Suprapubic skin (tissue), 4 donors: ENCODE measurements around the gene UBL5. TPM values are rescaled to one million over a fixed set of nuclear protein-coding genes. Genes with fewer than 3 reads are reported as not detected.
"Not testable (repeated sequence)": the region's sequence is repeated elsewhere in the genome, so short reads cannot be mapped to it uniquely, and the experiment has no call there.

Source experiments
- DNase-seq, 2 donors: peaks; one replicate each; pipeline ENCODE4 v3.0.0-alpha.2; 2019; ENCODE audit warnings: low spot score in 2 of 2
- H3K27ac ChIP-seq: fragments of 200-600 bp; sonication (generic); one replicate; pipeline ENCODE4 v1.5.1; 2019
- H3K27me3 ChIP-seq: fragments of 200-600 bp; sonication (generic); one replicate; pipeline ENCODE4 v1.5.1; 2019
- H3K36me3 ChIP-seq: fragments of 200-600 bp; sonication (generic); one replicate; pipeline ENCODE4 v1.5.1; 2019
- H3K4me1 ChIP-seq: fragments of 200-600 bp; sonication (generic); one replicate; pipeline ENCODE4 v1.5.1; 2019
- H3K4me3 ChIP-seq: fragments of 200-600 bp; sonication (generic); one replicate; pipeline ENCODE4 v1.5.1; 2019; ENCODE audit warnings: mild to moderate bottlenecking
- H3K9me3 ChIP-seq: fragments of 200-600 bp; sonication (generic); one replicate; pipeline ENCODE4 v1.5.1; 2019
- EP300 ChIP-seq: sonication (generic); formaldehyde crosslinking; IDR thresholded peaks from one replicate; pipeline ENCODE4 v1.6.1; 2017; ENCODE audit warnings: antibody characterized with exemption
- POLR2A ChIP-seq, 2 donors: fragments of 450-650 bp; IDR thresholded peaks; one replicate each; pipeline ENCODE4 v1.6.1; 2017; ENCODE audit warnings: antibody characterized with exemption in 2 of 2, mild to moderate bottlenecking in 2 of 2, moderate library complexity in 2 of 2
- POLR2AphosphoS5 ChIP-seq, 3 donors: sonication (generic); formaldehyde crosslinking; IDR thresholded peaks; one replicate each; pipeline ENCODE4 v1.6.1; 2017; ENCODE audit warnings: antibody characterized with exemption in 3 of 3
- WGBS: methylation state at CpG from one replicate; pipeline ENCODE4 v1.1.5; 2018; 5-methylcytosine and 5-hydroxymethylcytosine counted together
- total RNA-seq, 4 donors: library from RNA; depleted of rRNA; stranded (reverse); fragments of >200 nt; gene quantifications; one replicate each; pipeline ENCODE4 v1.1.0, GENCODE V29; 2016
- TF ChIP-seq, protein P1 (sequence below), 2 donors: fragments of 200-600 bp in 1 of 2; fragments of 450-650 bp in 1 of 2; sonication (generic) in 1 of 2; IDR thresholded peaks; one replicate each; pipeline ENCODE4 v1.5.1; 2016 to 2019; ENCODE audit warnings: antibody characterized with exemption in 2 of 2, mild to moderate bottlenecking in 1 of 2, moderate library complexity in 1 of 2

The UBL5 gene
- total RNA-seq, result 100 to 1,000 TPM; 170 to 337 (median 261) TPM

DNA sequence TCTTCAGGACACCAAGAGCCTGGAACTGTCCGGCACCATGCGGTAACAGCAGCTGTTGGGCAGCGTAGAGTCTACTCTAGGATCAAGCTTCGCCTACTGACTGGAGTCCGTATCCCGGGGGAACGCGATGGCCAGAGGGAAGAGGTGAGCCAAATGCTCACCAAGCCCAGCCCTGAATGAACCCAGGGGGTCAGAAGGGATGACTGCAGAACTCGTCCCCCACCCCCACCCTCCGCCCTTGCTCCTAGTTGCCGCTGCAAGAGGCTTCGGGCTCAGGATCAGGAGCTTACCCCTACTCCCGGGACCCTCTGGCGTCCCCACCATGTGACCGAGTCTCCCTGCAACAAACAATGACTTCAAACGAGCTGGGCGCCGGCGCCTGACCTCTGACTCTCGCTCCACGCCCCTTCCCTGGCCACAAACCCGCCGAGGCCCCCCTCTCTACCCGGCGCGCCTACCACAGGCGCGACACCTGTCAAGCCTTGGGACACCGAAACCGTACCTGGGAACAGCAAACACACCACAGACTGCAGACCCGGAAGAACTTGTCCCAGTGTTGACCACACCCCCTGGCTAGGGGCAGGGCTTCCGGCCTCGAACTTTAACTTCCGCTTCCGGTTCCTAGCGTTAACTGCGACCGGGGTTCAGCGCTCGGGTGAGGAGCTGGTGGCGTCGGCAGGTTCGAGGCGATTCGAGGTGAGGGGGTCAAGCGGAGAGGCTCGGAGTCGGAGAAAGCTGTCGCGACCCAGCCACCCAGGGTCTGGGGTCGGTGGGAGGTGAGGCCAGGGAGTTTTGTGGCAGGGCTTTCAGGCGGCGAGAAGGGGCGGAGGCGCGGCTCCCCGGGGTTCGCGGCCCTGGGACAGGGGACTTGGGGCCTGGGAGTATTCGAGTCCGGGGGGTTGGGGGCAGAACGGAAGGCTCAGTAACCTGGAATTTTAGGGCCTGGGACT is at the start of gene UBL5:
Gene UBL5, plus strand, starts transcription at position 630 of the 950 bp plus-strand sequence. CDS start 420 bp downstream, outside the sequence.
- H3K4me1 ChIP-seq, result peaks cover 29% of the 10 kb centered on the region
- no peaks in the 10 kb centered on the region for H3K27me3 ChIP-seq
- WGBS, result under 1% methylated on average over 37 of the region's 62 CpGs
- peak within 1 kb of the TSS; percentile 96 for H3K4me3 ChIP-seq
- no peaks in the 10 kb centered on the region for H3K9me3 ChIP-seq
- DNase-seq, result peak; percentile 93 to 94
- H3K27ac ChIP-seq, result peak within 1 kb of the TSS; percentile 83
- peak in 1 of 2 donors; percentile 84 for TF ChIP-seq POLR2A (IDR thresholded peaks at IDR 0.05)
- no peak for TF ChIP-seq EP300
- peak; percentile 64 to 86 (median 82) for TF ChIP-seq POLR2AphosphoS5 (IDR thresholded peaks at IDR 0.05)
- peaks cover 17% of the 10 kb centered on the region for H3K36me3 ChIP-seq

DNA sequence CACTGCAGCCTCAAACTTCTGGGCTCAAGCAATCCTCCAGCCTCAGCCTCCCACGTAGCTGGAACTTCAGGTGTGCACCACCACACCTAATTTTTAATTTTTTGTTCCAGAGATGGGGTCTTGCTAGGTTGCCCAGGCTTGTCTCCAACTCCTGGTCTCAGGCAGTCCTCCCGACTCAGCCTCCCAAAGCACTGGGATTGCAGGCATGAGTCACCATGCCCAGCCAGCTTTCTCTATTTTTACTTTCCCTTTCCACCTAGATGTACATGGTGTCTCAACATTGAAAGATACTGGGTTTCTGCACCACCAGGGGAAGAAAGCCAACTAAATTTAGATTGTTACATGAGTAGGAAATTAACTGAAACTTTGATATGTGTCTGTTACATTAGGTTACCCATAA is 45.4 kb upstream of the UBL5 start:
- 92% methylated on average over 2 of the region's 2 CpGs for WGBS
- Histone ChIP-seq H3K27ac (no peak overlapping the region), H3K36me3 (no peaks in the 10 kb centered on the region), H3K27me3 (no peaks in the 10 kb centered on the region), H3K4me1 (peaks cover 8% of the 10 kb centered on the region), H3K4me3 (no peak overlapping the region), H3K9me3 (no peaks in the 10 kb centered on the region)
- DNase-seq, result peak in 1 of 2 donors; percentile 11
- no peak for TF ChIP-seq POLR2A (IDR thresholded peaks at IDR 0.05)
- no peak for TF ChIP-seq EP300
- no peak for TF ChIP-seq POLR2AphosphoS5 (IDR thresholded peaks at IDR 0.05)
- TF ChIP-seq, protein P1, sequence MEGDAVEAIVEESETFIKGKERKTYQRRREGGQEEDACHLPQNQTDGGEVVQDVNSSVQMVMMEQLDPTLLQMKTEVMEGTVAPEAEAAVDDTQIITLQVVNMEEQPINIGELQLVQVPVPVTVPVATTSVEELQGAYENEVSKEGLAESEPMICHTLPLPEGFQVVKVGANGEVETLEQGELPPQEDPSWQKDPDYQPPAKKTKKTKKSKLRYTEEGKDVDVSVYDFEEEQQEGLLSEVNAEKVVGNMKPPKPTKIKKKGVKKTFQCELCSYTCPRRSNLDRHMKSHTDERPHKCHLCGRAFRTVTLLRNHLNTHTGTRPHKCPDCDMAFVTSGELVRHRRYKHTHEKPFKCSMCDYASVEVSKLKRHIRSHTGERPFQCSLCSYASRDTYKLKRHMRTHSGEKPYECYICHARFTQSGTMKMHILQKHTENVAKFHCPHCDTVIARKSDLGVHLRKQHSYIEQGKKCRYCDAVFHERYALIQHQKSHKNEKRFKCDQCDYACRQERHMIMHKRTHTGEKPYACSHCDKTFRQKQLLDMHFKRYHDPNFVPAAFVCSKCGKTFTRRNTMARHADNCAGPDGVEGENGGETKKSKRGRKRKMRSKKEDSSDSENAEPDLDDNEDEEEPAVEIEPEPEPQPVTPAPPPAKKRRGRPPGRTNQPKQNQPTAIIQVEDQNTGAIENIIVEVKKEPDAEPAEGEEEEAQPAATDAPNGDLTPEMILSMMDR (IDR thresholded peaks at IDR 0.05), result no peak

DNA sequence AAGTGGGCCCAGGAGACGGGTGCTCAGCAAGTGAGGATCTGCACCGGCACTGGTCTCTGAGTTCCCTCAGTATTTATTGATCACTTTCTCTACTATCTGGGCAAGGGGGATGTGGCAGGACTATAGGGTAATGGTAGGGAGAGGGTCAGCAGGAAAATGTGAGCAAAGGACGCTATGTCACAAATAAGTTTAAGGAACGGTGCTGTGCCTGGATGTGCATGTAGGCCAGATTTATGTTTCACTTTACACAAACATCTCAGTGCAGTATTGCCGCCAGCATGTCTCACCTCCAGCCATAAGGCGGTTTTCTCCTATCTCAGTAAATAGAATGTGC is 43.6 kb upstream of the UBL5 start:
- H3K36me3 ChIP-seq, H3K27me3 ChIP-seq, H3K4me1 ChIP-seq, H3K27ac ChIP-seq, H3K9me3 ChIP-seq, H3K4me3 ChIP-seq, DNase-seq: not testable (repeated sequence)
- WGBS, result 92% methylated on average over 6 of the region's 6 CpGs

DNA sequence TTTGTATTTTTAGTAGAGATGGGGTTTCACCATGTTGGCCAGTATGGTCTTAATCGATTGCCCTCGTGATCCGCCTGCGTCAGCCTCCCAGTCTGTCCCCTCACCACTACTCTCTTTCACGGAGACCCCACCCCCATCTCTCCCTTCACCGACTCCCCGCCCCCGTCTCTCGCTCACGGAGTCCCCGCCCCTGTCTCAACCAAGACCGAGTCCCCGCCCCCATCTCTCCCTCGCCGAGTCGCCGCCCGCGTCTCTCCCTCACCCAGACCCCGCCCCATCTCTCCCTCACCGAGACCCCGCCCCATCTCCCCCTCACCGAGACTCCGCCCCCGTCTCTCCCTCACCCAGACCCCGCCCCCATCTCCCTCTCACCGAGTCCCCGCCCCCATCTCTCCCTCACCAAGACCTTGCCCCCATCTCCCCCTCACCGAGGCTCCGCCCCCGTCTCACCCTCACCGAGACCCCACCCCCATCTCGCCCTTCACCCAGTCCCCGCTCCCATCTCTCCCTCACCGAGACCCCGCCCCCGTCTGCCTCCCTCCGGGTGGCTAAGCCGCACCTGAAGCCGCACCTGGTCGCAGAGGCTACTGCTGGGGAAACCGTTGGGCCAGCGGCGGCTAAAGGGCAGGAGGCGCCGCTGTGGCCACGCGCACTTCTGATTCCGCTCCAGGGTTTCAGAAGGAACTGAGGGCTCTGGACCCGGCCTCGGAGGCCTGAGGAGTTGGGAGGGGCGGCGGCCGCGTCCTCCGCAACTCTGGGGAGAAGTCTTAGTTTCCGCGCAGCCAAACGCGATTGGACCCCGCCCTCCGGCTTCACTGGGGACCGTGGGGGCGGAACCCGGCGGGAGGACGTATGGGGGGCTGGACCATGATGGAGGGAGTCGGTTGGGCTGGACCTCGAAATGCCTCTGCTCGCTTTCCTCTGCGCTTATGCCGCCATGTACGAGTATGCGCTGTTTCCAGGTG is 42.1 kb upstream of the UBL5 start:
- Histone ChIP-seq H3K36me3 (no peaks in the 10 kb centered on the region), H3K4me1 (peaks cover 8% of the 10 kb centered on the region), H3K4me3 (peak overlapping the region; percentile 55), H3K27me3 (no peaks in the 10 kb centered on the region), H3K9me3 (no peaks in the 10 kb centered on the region), H3K27ac (peak overlapping the region; percentile 91)
- 2% methylated on average over 70 of the region's 74 CpGs for WGBS
- TF ChIP-seq, protein P1 (IDR thresholded peaks at IDR 0.05), result no peak
- TF ChIP-seq POLR2AphosphoS5 (IDR thresholded peaks at IDR 0.05), result peak; percentile 0 to 73 (median 38)
- TF ChIP-seq EP300, result no peak
- peak; percentile 62 to 86 for TF ChIP-seq POLR2A (IDR thresholded peaks at IDR 0.05)
- DNase-seq, result peak; percentile 99

DNA sequence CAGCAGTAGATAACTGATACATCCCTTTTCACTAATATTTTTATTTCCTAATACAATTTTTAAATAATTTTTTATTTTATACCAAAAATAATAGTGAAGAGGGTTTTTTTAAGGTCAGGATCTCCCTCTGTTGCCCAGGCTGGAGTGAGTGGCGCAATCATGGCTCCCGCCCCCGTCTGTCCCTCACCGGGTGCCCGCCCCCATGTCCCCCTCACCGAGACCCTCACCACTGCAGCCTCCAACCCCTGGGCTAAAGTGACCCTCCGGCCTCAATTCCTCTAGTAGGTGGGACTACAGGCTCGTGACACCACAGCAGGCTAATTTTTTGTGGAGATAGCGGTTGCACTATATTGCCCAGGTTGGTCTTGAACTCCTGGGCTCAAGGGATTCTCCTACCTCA is 41.4 kb upstream of the UBL5 start:
- no peak for TF ChIP-seq EP300
- no peak for TF ChIP-seq POLR2AphosphoS5 (IDR thresholded peaks at IDR 0.05)
- no peak for TF ChIP-seq POLR2A (IDR thresholded peaks at IDR 0.05)
- TF ChIP-seq, protein P1 (IDR thresholded peaks at IDR 0.05), result no peak
- Histone ChIP-seq H3K4me3 (peak overlapping the region; percentile 55), H3K4me1 (peaks cover 12% of the 10 kb centered on the region), H3K27me3 (no peaks in the 10 kb centered on the region), H3K27ac (peak overlapping the region; percentile 91), H3K9me3 (no peaks in the 10 kb centered on the region), H3K36me3 (no peaks in the 10 kb centered on the region)
- DNase-seq, result peak in 1 of 2 donors; percentile 74
- WGBS, result 57% methylated on average over 9 of the region's 9 CpGs
